Lower leg skin (tissue), 4 donors: ENCODE measurements around the gene CHD3. TPM values are rescaled to one million over a fixed set of nuclear protein-coding genes. Genes with fewer than 3 reads are reported as not detected.

ENCODE experiments used
- DNase-seq, 2 donors: peaks; one replicate each; pipeline ENCODE4 v3.0.0-alpha.2; 2019; ENCODE audit warnings: low spot score in 2 of 2
- H3K4me3 ChIP-seq: fragments of 200-600 bp; sonication (generic); 2 replicates; pipeline ENCODE4 v1.5.1; 2017; ENCODE audit warnings: mild to moderate bottlenecking, low read depth; ENCODE audit not compliant: poor library complexity, severe bottlenecking
- CTCF ChIP-seq, 3 donors: fragments of 450-650 bp; IDR thresholded peaks; one replicate each; pipeline ENCODE4 v1.5.1; 2016; ENCODE audit warnings: antibody characterized with exemption in 3 of 3, mild to moderate bottlenecking in 3 of 3, moderate library complexity in 2 of 3
- POLR2A ChIP-seq, 2 donors: fragments of 450-650 bp; IDR thresholded peaks; one replicate each; pipeline ENCODE4 v1.6.1; 2016 to 2017; ENCODE audit warnings: antibody characterized with exemption in 2 of 2, mild to moderate bottlenecking in 1 of 2, moderate library complexity in 1 of 2
- WGBS, 2 donors: methylation state at CpG; one replicate each; pipeline ENCODE4 v1.1.5; 2018; 5-methylcytosine and 5-hydroxymethylcytosine counted together
- intact Hi-C: fragments of 100-400 bp; cut with DNase I; formaldehyde crosslinking; loops from one replicate; pipeline ENCODE4 v1.15.0; 2023; ENCODE audit warnings: low total_unique reads
- total RNA-seq, 4 donors: library from RNA; depleted of rRNA; stranded (reverse); fragments of >200 nt; gene quantifications; one replicate each; pipeline ENCODE4 v1.1.0, GENCODE V29; 2016

Gene CHD3
- total RNA-seq, 4 donors from 2014 or later = 36.8 to 71.1 (median 54.8) TPM

- TF ChIP-seq CTCF (IDR thresholded peaks at IDR 0.05) = no peak
- no peak for TF ChIP-seq POLR2A (IDR thresholded peaks at IDR 0.05)
- 44 to 45% methylated on average over 2 of the region's 2 CpGs for WGBS, 2 donors
- intact Hi-C loops = no loop called here
- no peak for DNase-seq
- no peak overlapping the region for H3K4me3 ChIP-seq
These were observed 72.8 kb downstream of the CHD3 start for GRCh38 chr17:7961421-7961820.

Other genes with a start within 250 kb of the CHD3 start
- 1 to 10 TPM in 1 of 4 donors, under 1 TPM in 2, not detected in 1; 0.42 to 3.0 (median 0.46) TPM for gene ATP1B2, start 237.9 kb upstream of the CHD3 start, total RNA-seq
- 10 to 100 TPM; 42.8 to 57.3 (median 50.8) TPM for gene TP53, start 201.3 kb upstream of the CHD3 start, total RNA-seq
- gene WRAP53, start 200.3 kb upstream of the CHD3 start, total RNA-seq = 1 to 10 TPM; 1.1 to 5.4 (median 4.5) TPM
- 1 to 10 TPM; 5.4 to 8.5 (median 7.6) TPM for gene EFNB3, start 183.6 kb upstream of the CHD3 start, total RNA-seq
- gene DNAH2, start 171.0 kb upstream of the CHD3 start, total RNA-seq = under 1 TPM in 3 of 4 donors, not detected in 1; under 0.01 to 0.10 (median 0.05) TPM
- gene KDM6B, start 54.6 kb upstream of the CHD3 start, total RNA-seq = 10 to 100 TPM; 12.5 to 30.9 (median 18.0) TPM
- 1 to 10 TPM in 3 of 4 donors, under 1 TPM in 1; 0.91 to 5.9 (median 3.4) TPM for gene TMEM88, start 33.7 kb upstream of the CHD3 start, total RNA-seq
- gene NAA38, start 31.2 kb upstream of the CHD3 start, total RNA-seq = 100 to 1,000 TPM in 1 of 4 donors, 10 to 100 TPM in 3; 56.8 to 101 (median 91.3) TPM
- 10 to 100 TPM in 1 of 4 donors, 1 to 10 TPM in 3; 7.0 to 14.1 (median 9.1) TPM for gene CYB5D1, start 30.8 kb upstream of the CHD3 start, total RNA-seq
- 100 to 1,000 TPM; 111 to 202 (median 172) TPM for gene RNF227, start 27.5 kb downstream of the CHD3 start, total RNA-seq
- under 1 TPM; 0.10 to 0.49 (median 0.24) TPM for gene KCNAB3, start 41.1 kb downstream of the CHD3 start, total RNA-seq
- 10 to 100 TPM; 39.8 to 62.5 (median 52.2) TPM for gene TRAPPC1, start 43.2 kb downstream of the CHD3 start, total RNA-seq
- gene CNTROB, start 43.4 kb downstream of the CHD3 start, total RNA-seq = 10 to 100 TPM; 23.4 to 43.1 (median 27.0) TPM
- under 1 TPM in 1 of 4 donors, not detected in 3; 0.13 TPM for gene GUCY2D, start 113.8 kb downstream of the CHD3 start, total RNA-seq
- gene ALOX15B, start 150.3 kb downstream of the CHD3 start, total RNA-seq = 100 to 1,000 TPM in 1 of 4 donors, 10 to 100 TPM in 3; 13.9 to 116 (median 59.9) TPM
- 100 to 1,000 TPM; 131 to 246 (median 157) TPM for gene ALOX12B, start 198.9 kb downstream of the CHD3 start, total RNA-seq
- gene ALOXE3, start 229.7 kb downstream of the CHD3 start, total RNA-seq = 100 to 1,000 TPM in 1 of 4 donors, 10 to 100 TPM in 3; 73.8 to 143 (median 88.2) TPM
- not detected for gene HES7, start 235.3 kb downstream of the CHD3 start, total RNA-seq